NB4 (cell line): ENCODE results near the gene CDH13.

Source experiments
- CTCF ChIP-seq: IDR thresholded peaks from one replicate; pipeline ENCODE4 v1.5.1; 2012; ENCODE audit warnings: low read depth, low read length
- MYC ChIP-seq: IDR thresholded peaks from 2 replicates; pipeline ENCODE4 v1.6.1; 2011; ENCODE audit warnings: low read depth, low read length
- POLR2A ChIP-seq: IDR thresholded peaks from 2 replicates; pipeline ENCODE4 v1.6.1; 2011; ENCODE audit warnings: mild to moderate bottlenecking; ENCODE audit not compliant: insufficient read length; ENCODE audit errors: extremely low read depth

DNA sequence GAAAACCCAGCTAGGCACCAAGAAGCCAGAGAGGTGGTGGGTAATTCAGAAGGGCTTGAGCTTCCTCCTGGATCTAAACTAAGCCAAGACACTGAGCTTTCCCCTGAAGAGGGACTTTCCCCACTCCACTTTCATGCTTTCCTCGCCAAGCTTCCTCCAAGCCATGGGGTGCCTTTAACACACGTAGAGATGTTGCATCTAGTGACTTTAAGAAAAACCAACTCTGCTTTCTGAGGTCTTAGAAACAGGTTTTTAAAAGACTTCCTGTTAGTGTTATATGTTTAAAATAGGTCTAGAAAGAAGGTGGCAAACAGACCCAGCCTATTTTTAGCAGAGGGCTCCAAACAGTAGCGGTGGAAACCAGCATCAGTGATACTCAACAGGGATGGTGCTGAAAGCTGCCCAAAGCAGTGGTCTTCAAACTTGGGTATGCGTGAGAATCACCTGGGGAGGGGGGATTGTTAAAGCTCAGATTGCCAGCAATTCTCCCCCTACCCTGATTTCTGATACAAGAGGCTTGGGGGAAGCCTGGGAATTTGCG lies 585.6 kb downstream of the CDH13 start:
- TF ChIP-seq POLR2A (no peak), CTCF (no peak), MYC (no peak)
